HepG2 (cell line): Measurements from ENCODE around the gene GPR62. TPM values are rescaled to one million over a fixed set of nuclear protein-coding genes. Genes with fewer than 3 reads are reported as not detected.

Experiments
- AGO2 ChIP-seq: fragments of 200-400 bp; formaldehyde crosslinking; optimal IDR thresholded peaks from 2 replicates; pipeline ENCODE3; 2017; ENCODE audit warnings: mild to moderate bottlenecking, low read depth, low read length, moderate library complexity
- GATAD2A ChIP-seq: IDR thresholded peaks from 2 replicates; pipeline ENCODE4 v1.6.1; 2016
- IKZF4 ChIP-seq: sonication (generic); formaldehyde crosslinking; IDR thresholded peaks from 2 replicates; pipeline ENCODE4 v1.5.1; 2020; ENCODE audit warnings: borderline replicate concordance, mild to moderate bottlenecking, low read depth, missing genetic modification reagents; ENCODE audit errors: not compliant biosample characterization
- NONO ChIP-seq, 2 experiments: fragments of 450-650 bp in 1 of 2; sonication (generic) in 1 of 2; formaldehyde crosslinking in 1 of 2; IDR thresholded peaks in 1 of 2; conservative IDR thresholded peaks in 1 of 2; 2 replicates each; pipeline versions ENCODE4 v1.6.1 to v1.8.0; 2017 to 2022; ENCODE audit warnings: mild to moderate bottlenecking in 1 of 2, missing genetic modification reagents in 1 of 2, moderate library complexity in 1 of 2
- NR2F2 ChIP-seq: IDR thresholded peaks from 2 replicates; pipeline ENCODE4 v1.6.1; 2012; ENCODE audit warnings: low read depth, inconsistent platforms, borderline replicate concordance
- PHB2 ChIP-seq: fragments of 450-650 bp; IDR thresholded peaks from 2 replicates; pipeline ENCODE4 v1.6.1; 2018; ENCODE audit not compliant: partially characterized antibody
- REXO4 ChIP-seq: sonication (generic); formaldehyde crosslinking; IDR thresholded peaks from 2 replicates; pipeline ENCODE4 v1.8.0; 2022; ENCODE audit warnings: missing genetic modification reagents, mild to moderate bottlenecking, borderline replicate concordance
- SALL1 ChIP-seq: sonication (generic); formaldehyde crosslinking; IDR thresholded peaks from 2 replicates; pipeline ENCODE4 v1.8.0; 2022; ENCODE audit warnings: mild to moderate bottlenecking, missing genetic modification reagents
- XBP1 ChIP-seq: sonication (generic); formaldehyde crosslinking; IDR thresholded peaks from 2 replicates; pipeline ENCODE4 v1.5.0; 2020; ENCODE audit warnings: missing genetic modification reagents
- ZKSCAN5 ChIP-seq: sonication (generic); formaldehyde crosslinking; IDR thresholded peaks from 2 replicates; pipeline ENCODE4 v1.5.1; 2020; ENCODE audit warnings: mild to moderate bottlenecking, missing genetic modification reagents
- ZNF564 ChIP-seq: sonication (generic); formaldehyde crosslinking; IDR thresholded peaks from 2 replicates; pipeline ENCODE4 v1.8.1; 2023; ENCODE audit warnings: mild to moderate bottlenecking, missing genetic modification reagents
- ZNF572 ChIP-seq: sonication (generic); formaldehyde crosslinking; IDR thresholded peaks from 2 replicates; pipeline ENCODE4 v1.5.1; 2020; ENCODE audit warnings: mild to moderate bottlenecking, missing genetic modification reagents
- ZNF747 ChIP-seq: sonication (generic); formaldehyde crosslinking; IDR thresholded peaks from 2 replicates; pipeline ENCODE4 v1.8.1; 2023; ENCODE audit warnings: missing genetic modification reagents, mild to moderate bottlenecking, borderline replicate concordance
- ZNF772 ChIP-seq: sonication (generic); formaldehyde crosslinking; IDR thresholded peaks from 2 replicates; pipeline ENCODE4 v1.5.0; 2020; ENCODE audit warnings: mild to moderate bottlenecking, missing genetic modification reagents
- ZNF788 ChIP-seq: sonication (generic); formaldehyde crosslinking; IDR thresholded peaks from 2 replicates; pipeline ENCODE4 v1.5.0; 2020; ENCODE audit warnings: mild to moderate bottlenecking, missing genetic modification reagents, borderline replicate concordance
- polyA plus RNA-seq, 8 experiments: library from polyadenylated mRNA; depleted of rRNA in 3 of 8; stranded (reverse) in 7 of 8; unstranded in 1 of 8; fragments of >200 nt; fragmentation: Illumina TruSeq in 4 of 8; extraction: Trizol in 4 of 8; gene quantifications; 2 replicates each; pipeline versions ENCODE4 v1.2.1 to v1.2.3, GENCODE V29; 2011 to 2016; ENCODE audit warnings: low read depth in 4 of 8, missing spikeins in 1 of 8, mixed read lengths in 1 of 8; ENCODE audit not compliant: insufficient read depth in 1 of 8
- total RNA-seq, 5 experiments: library from RNA; depleted of rRNA; stranded (reverse); fragments of >200 nt; fragmentation: Illumina TruSeq; extraction: Trizol; gene quantifications; 2 replicates each; pipeline ENCODE4 v1.2.3, GENCODE V29; 2016; ENCODE audit warnings: low read depth in 1 of 5
- TF ChIP-seq, protein P1 (sequence below): sonication (generic); formaldehyde crosslinking; conservative IDR thresholded peaks from 2 replicates; pipeline ENCODE4 v1.4.0; 2020; ENCODE audit warnings: missing genetic modification reagents
- TF ChIP-seq, protein P2 (sequence below): sonication (generic); formaldehyde crosslinking; IDR thresholded peaks from 2 replicates; pipeline ENCODE4 v1.4.0; 2020; ENCODE audit warnings: missing genetic modification reagents, borderline replicate concordance
- TF ChIP-seq, protein P3 (sequence below): sonication (generic); formaldehyde crosslinking; IDR thresholded peaks from 2 replicates; pipeline ENCODE4 v1.8.1; 2023; ENCODE audit warnings: mild to moderate bottlenecking, missing genetic modification reagents
- TF ChIP-seq, protein P4 (sequence below): sonication (generic); IDR thresholded peaks from 2 replicates; pipeline ENCODE4 v1.6.1; 2016; ENCODE audit warnings: low read depth, borderline replicate concordance
- TF ChIP-seq, protein P5 (sequence below): sonication (generic); formaldehyde crosslinking; IDR thresholded peaks from 2 replicates; pipeline ENCODE4 v1.8.1; 2023; ENCODE audit warnings: mild to moderate bottlenecking, moderate library complexity, missing genetic modification reagents
- TF ChIP-seq, protein P6 (sequence below): sonication (generic); formaldehyde crosslinking; IDR thresholded peaks from 2 replicates; pipeline ENCODE4 v1.8.1; 2022; ENCODE audit warnings: mild to moderate bottlenecking, missing genetic modification reagents

The GPR62 gene
- total and polyA plus RNA-seq, 2 of the 13 experiments (the other 11 are each of a cell fraction or from before 2014, with no cell fraction given), result not detected

DNA sequence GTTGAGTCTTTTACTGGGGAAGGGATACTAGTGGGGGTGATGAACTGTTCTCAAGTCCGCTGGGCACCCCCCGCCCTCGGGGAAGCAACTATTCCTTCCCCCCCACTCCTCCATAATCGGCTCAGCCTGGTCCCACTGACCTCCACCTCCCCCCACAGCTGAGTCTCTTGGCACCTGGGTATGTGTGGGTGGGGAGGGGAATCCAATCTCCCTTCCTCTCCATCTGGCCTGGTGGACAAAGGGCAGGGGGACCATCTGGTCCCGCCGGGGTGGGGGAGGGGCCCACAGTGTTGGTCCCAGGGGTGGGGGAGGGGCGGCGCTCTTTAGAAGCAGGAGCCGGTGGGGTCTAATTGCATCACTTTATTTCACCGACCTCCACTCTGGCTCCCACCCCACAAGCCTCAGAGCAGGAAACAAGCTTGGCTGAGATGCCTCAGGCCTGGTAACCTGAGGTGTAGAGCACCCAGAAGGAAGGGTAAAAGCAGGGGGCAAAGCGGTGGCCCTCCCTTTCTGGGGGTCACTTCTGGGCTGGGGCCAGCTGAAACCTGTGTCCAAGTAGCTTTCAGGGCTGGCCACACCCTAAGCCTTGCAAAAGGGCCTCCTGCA is 13.1 kb downstream of the GPR62 start (continued):
- TF ChIP-seq ZNF564 (no peak), NR2F2 (0 out of 2 replicates have a peak, but pooled peaks have one; percentile 21), NONO (IDR thresholded peaks at IDR 0.05) (no peak), NONO (CRISPR knock-in tag; conservative IDR thresholded peaks at IDR 0.05) (peak; percentile 21; the same call in 1 of the 2 replicates), XBP1 (CRISPR knock-in tag) (no peak), ZNF772 (CRISPR knock-in tag) (peak; percentile 40; the same call in 1 of the 2 replicates), ZKSCAN5 (CRISPR knock-in tag) (no peak), SALL1 (CRISPR knock-in tag) (peak; percentile 18; the same call in 1 of the 2 replicates), REXO4 (CRISPR knock-in tag) (no peak), GATAD2A (peak; percentile 6; the same call in 1 of the 2 replicates), PHB2 (no peak), ZNF572 (no peak), ZNF747 (CRISPR knock-in tag) (no peak), AGO2 (peak; percentile 90), IKZF4 (CRISPR knock-in tag) (no peak), ZNF788 (CRISPR knock-in tag) (no peak)
- TF ChIP-seq, protein P1, sequence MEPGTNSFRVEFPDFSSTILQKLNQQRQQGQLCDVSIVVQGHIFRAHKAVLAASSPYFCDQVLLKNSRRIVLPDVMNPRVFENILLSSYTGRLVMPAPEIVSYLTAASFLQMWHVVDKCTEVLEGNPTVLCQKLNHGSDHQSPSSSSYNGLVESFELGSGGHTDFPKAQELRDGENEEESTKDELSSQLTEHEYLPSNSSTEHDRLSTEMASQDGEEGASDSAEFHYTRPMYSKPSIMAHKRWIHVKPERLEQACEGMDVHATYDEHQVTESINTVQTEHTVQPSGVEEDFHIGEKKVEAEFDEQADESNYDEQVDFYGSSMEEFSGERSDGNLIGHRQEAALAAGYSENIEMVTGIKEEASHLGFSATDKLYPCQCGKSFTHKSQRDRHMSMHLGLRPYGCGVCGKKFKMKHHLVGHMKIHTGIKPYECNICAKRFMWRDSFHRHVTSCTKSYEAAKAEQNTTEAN, result no peak
- TF ChIP-seq, protein P2, sequence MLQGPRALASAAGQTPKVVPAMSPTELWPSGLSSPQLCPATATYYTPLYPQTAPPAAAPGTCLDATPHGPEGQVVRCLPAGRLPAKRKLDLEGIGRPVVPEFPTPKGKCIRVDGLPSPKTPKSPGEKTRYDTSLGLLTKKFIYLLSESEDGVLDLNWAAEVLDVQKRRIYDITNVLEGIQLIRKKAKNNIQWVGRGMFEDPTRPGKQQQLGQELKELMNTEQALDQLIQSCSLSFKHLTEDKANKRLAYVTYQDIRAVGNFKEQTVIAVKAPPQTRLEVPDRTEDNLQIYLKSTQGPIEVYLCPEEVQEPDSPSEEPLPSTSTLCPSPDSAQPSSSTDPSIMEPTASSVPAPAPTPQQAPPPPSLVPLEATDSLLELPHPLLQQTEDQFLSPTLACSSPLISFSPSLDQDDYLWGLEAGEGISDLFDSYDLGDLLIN, result no peak
- TF ChIP-seq, protein P3, sequence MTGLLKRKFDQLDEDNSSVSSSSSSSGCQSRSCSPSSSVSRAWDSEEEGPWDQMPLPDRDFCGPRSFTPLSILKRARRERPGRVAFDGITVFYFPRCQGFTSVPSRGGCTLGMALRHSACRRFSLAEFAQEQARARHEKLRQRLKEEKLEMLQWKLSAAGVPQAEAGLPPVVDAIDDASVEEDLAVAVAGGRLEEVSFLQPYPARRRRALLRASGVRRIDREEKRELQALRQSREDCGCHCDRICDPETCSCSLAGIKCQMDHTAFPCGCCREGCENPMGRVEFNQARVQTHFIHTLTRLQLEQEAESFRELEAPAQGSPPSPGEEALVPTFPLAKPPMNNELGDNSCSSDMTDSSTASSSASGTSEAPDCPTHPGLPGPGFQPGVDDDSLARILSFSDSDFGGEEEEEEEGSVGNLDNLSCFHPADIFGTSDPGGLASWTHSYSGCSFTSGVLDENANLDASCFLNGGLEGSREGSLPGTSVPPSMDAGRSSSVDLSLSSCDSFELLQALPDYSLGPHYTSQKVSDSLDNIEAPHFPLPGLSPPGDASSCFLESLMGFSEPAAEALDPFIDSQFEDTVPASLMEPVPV (CRISPR knock-in tag), result no peak
- TF ChIP-seq, protein P4, sequence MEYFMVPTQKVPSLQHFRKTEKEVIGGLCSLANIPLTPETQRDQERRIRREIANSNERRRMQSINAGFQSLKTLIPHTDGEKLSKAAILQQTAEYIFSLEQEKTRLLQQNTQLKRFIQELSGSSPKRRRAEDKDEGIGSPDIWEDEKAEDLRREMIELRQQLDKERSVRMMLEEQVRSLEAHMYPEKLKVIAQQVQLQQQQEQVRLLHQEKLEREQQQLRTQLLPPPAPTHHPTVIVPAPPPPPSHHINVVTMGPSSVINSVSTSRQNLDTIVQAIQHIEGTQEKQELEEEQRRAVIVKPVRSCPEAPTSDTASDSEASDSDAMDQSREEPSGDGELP, result peak; percentile 80; the same call in 1 of the 2 replicates
- TF ChIP-seq, protein P5, sequence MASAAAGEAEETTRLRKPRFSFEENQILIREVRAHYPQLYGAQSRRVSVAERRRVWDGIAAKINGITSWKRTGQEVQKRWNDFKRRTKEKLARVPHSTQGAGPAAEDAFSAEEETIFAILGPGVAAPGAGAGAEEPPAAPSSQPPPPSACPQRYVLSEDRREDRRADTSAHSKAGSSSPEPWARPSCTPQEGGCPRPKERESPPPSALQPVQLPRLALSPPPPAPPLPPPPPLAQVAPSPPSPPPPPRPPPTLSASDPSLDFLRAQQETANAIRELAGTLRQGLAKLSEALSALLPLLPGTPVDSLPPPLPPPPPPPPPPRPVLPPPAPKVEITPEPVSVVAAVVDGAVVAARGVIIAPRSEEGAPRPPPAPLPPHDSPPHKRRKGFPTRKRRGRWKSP, result 0 out of 2 replicates have a peak, but pooled peaks have one; percentile 15
- TF ChIP-seq, protein P6, sequence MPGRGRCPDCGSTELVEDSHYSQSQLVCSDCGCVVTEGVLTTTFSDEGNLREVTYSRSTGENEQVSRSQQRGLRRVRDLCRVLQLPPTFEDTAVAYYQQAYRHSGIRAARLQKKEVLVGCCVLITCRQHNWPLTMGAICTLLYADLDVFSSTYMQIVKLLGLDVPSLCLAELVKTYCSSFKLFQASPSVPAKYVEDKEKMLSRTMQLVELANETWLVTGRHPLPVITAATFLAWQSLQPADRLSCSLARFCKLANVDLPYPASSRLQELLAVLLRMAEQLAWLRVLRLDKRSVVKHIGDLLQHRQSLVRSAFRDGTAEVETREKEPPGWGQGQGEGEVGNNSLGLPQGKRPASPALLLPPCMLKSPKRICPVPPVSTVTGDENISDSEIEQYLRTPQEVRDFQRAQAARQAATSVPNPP, result no peak
